Measurements from ENCODE around the gene MDGA2. TPM values are rescaled to one million over a fixed set of nuclear protein-coding genes. Genes with fewer than 3 reads are reported as not detected.

MDGA2 gene
- total RNA-seq, 1 donor from 2014 or later: 0.17 TPM

DNA sequence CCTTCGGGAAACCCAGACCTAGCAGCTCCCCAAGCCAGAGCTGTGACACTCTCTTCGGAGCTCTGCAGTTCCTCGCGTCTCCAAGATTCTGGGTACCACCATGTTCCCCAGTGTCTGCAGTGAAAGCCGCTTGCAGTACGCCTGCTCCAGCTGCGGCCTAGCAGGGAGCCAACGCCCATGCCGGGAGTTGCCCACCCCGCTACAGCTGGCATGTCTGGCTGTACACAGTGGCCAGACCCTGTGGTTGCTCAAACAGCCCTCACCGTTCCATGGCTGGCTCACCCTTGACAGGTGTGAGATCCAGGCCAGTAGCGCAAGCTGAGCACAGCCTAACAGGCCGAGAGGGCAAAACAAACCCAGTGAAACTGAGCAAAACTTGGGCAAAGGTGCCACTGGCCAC, 520.0 kb downstream of the MDGA2 start:
- no peak overlapping the region for H3K27ac Mint-ChIP-seq (ENCODE audit: unreplicated experiment)
- DNase-seq (ENCODE audit: low spot score): peak; percentile 85
- H3K9me3 Mint-ChIP-seq (ENCODE audit: low read depth): no peaks in the 10 kb centered on the region
- H3K27me3 Mint-ChIP-seq (ENCODE audit: low read depth): no peaks in the 10 kb centered on the region
- no peak overlapping the region for H3K4me3 Mint-ChIP-seq (ENCODE audit: unreplicated experiment)
- H3K4me1 Mint-ChIP-seq (ENCODE audit: low read depth): no peaks in the 10 kb centered on the region
- no peaks in the 10 kb centered on the region for H3K36me3 Mint-ChIP-seq (ENCODE audit: low read depth)
- TF ChIP-seq, protein P1, sequence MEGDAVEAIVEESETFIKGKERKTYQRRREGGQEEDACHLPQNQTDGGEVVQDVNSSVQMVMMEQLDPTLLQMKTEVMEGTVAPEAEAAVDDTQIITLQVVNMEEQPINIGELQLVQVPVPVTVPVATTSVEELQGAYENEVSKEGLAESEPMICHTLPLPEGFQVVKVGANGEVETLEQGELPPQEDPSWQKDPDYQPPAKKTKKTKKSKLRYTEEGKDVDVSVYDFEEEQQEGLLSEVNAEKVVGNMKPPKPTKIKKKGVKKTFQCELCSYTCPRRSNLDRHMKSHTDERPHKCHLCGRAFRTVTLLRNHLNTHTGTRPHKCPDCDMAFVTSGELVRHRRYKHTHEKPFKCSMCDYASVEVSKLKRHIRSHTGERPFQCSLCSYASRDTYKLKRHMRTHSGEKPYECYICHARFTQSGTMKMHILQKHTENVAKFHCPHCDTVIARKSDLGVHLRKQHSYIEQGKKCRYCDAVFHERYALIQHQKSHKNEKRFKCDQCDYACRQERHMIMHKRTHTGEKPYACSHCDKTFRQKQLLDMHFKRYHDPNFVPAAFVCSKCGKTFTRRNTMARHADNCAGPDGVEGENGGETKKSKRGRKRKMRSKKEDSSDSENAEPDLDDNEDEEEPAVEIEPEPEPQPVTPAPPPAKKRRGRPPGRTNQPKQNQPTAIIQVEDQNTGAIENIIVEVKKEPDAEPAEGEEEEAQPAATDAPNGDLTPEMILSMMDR (IDR thresholded peaks at IDR 0.05): no peak

DNA sequence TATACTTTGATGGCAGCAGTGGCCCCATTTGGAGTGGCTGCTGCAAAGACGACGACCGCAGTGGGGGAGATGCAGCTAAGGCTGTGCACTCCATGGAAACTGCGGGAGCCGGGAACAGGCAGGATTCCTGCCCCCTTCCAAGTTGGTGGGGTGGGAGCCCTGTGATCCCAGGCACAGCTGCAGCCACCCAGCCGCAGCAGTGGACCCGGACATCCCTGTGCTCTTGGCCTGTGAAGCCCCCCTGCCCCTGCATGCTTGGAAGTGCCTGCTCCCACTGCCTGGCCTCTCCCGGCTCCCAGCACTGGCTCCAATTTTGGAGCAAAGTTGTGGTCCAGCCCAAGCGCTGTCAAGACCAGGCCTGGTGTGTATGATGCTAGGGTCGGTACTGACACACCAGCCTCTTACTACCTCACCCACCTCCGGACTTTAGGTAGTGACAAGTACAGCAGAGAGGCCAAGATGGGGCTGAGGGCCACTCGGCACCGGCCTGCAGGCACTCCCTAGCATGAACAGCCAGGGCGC, 521.1 kb downstream of the MDGA2 start:
- DNase-seq (ENCODE audit: low spot score): no peak
- H3K4me3 Mint-ChIP-seq (ENCODE audit: unreplicated experiment): no peak overlapping the region
- no peaks in the 10 kb centered on the region for H3K36me3 Mint-ChIP-seq (ENCODE audit: low read depth)
- H3K4me1 Mint-ChIP-seq (ENCODE audit: low read depth): no peaks in the 10 kb centered on the region
- H3K27me3 Mint-ChIP-seq (ENCODE audit: low read depth): no peaks in the 10 kb centered on the region
- no peak overlapping the region for H3K27ac Mint-ChIP-seq (ENCODE audit: unreplicated experiment)
- TF ChIP-seq, protein P1 (IDR thresholded peaks at IDR 0.05): no peak
- H3K9me3 Mint-ChIP-seq (ENCODE audit: low read depth): no peaks in the 10 kb centered on the region

DNA sequence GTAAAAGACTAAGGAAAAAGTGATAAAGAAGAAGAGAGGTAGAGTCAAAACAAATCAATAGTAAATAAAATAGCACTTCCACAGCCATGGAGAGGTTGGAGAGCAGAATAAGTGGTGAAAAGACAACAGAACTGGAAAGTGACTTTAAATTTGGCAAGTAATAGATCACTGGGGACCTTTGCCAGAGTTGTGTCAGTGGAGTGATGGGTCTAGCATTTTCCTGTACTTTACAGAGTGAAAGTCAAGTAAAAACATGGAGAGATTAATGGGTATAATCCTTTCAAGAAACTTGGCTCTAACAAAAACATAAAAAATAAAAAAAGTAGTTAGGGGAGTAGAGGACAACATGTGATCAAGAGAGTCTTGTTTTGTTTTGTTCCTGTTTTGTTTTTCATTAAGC, 521.7 kb downstream of the MDGA2 start:
- Mint-ChIP-seq H3K27me3 (ENCODE audit: low read depth) (no peaks in the 10 kb centered on the region), H3K4me3 (ENCODE audit: unreplicated experiment) (no peak overlapping the region), H3K27ac (ENCODE audit: unreplicated experiment) (no peak overlapping the region), H3K36me3 (ENCODE audit: low read depth) (no peaks in the 10 kb centered on the region), H3K4me1 (ENCODE audit: low read depth) (no peaks in the 10 kb centered on the region), H3K9me3 (ENCODE audit: low read depth) (no peaks in the 10 kb centered on the region)
- no peak for DNase-seq (ENCODE audit: low spot score)
- TF ChIP-seq, protein P1 (IDR thresholded peaks at IDR 0.05): no peak

DNA sequence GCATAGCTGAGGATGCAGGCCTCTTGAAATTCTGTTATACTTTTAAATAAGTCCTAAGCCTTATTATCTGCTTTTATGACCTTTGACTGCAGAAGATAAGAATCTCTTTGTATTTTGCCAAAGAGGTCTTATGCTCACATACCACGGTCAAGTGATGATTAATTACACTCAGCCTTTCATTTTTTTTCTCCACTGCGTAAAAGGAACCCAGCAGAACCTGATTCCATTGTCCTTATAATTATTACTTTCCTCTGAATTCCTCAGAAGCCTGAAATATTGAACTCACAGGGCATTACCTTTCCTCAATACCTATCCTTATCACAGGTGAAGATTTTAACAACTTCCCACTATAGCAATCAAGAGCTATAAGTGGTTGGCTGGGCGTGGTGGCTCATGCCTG, 525.1 kb downstream of the MDGA2 start:
- Mint-ChIP-seq H3K4me1 (ENCODE audit: low read depth) (no peaks in the 10 kb centered on the region), H3K36me3 (ENCODE audit: low read depth) (no peaks in the 10 kb centered on the region), H3K9me3 (ENCODE audit: low read depth) (no peaks in the 10 kb centered on the region), H3K4me3 (ENCODE audit: unreplicated experiment) (no peak overlapping the region), H3K27me3 (ENCODE audit: low read depth) (no peaks in the 10 kb centered on the region), H3K27ac (ENCODE audit: unreplicated experiment) (no peak overlapping the region)
- TF ChIP-seq, protein P1 (IDR thresholded peaks at IDR 0.05): no peak
- no peak for DNase-seq (ENCODE audit: low spot score)

DNA sequence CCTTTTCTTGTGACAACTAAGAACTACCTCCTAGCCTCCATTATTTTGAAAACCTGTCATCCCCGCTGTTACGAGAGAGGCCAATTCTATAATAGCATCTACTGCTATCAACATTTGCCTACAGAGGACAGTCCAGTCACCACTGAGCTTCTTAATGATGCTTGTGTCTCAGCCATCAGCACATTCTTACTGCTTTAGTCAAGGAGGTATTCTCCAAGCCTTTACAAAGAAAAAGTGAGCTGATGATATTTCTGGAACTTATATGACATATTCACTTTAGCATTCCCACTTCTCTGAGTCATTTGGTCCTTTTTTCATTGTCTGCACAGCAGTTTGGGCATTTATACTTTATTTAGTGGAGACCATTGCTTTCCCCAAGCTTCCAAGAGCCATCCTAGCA, 526.1 kb downstream of the MDGA2 start:
- Mint-ChIP-seq H3K36me3 (ENCODE audit: low read depth) (no peaks in the 10 kb centered on the region), H3K4me3 (ENCODE audit: unreplicated experiment) (no peak overlapping the region), H3K9me3 (ENCODE audit: low read depth) (no peaks in the 10 kb centered on the region), H3K27me3 (ENCODE audit: low read depth) (no peaks in the 10 kb centered on the region), H3K27ac (ENCODE audit: unreplicated experiment) (no peak overlapping the region), H3K4me1 (ENCODE audit: low read depth) (no peaks in the 10 kb centered on the region)
- TF ChIP-seq, protein P1 (IDR thresholded peaks at IDR 0.05): no peak
- no peak for DNase-seq (ENCODE audit: low spot score)

Data from chondrocyte (in vitro differentiated cells).